AG09309 (cell line): ENCODE measurements around the gene TLK1.
A peak's percentile ranks its signal among the peaks of the same experiment; 100 is the strongest.

Source experiments
- DNase-seq: peaks from one replicate; pipeline ENCODE4 v3.0.0-alpha.2; 2010; ENCODE audit warnings: low read depth
- H3K4me3 ChIP-seq: 2 replicates; pipeline ENCODE4 v1.5.1; 2011; ENCODE audit warnings: mild to moderate bottlenecking, low read depth, low read length, moderate library complexity; ENCODE audit not compliant: control insufficient read depth
- CTCF ChIP-seq: IDR thresholded peaks from 2 replicates; pipeline ENCODE4 v1.5.1; 2011; ENCODE audit warnings: mild to moderate bottlenecking, low read depth, low read length, inconsistent platforms; ENCODE audit not compliant: insufficient read depth, control insufficient read depth; ENCODE audit errors: missing control alignments

The TLK1 gene

GRCh38 chr2:171056307-171056706 lies 104.4 kb downstream of the TLK1 start:
- no peak for TF ChIP-seq CTCF
- DNase-seq = peak; percentile 8
- no peak overlapping the region for H3K4me3 ChIP-seq

GRCh38 chr2:171049691-171050090 lies 111.0 kb downstream of the TLK1 start:
- no peak for TF ChIP-seq CTCF
- DNase-seq = no peak

GRCh38 chr2:171046048-171046560 lies 114.6 kb downstream of the TLK1 start:
- DNase-seq = no peak
- TF ChIP-seq CTCF = no peak

More at GRCh38 chr2:171049691-171050090, 111.0 kb downstream of the TLK1 start:
- no peak overlapping the region for H3K4me3 ChIP-seq

GRCh38 chr2:171044416-171044815 lies 116.3 kb downstream of the TLK1 start:
- no peak for TF ChIP-seq CTCF
- H3K4me3 ChIP-seq = no peak overlapping the region
- DNase-seq = no peak

More at GRCh38 chr2:171046048-171046560, 114.6 kb downstream of the TLK1 start:
- H3K4me3 ChIP-seq = no peak overlapping the region

GRCh38 chr2:171042253-171042969 lies 118.3 kb downstream of the TLK1 start:
- no peak for TF ChIP-seq CTCF
- DNase-seq = no peak
- H3K4me3 ChIP-seq = no peak overlapping the region

- no peak for DNase-seq
- TF ChIP-seq CTCF = no peak
- H3K4me3 ChIP-seq = no peak overlapping the region
Observed at GRCh38 chr2:171036532-171036931, 124.2 kb downstream of the TLK1 start.
